Small intestine (tissue), 4 donors: ENCODE measurements around the gene METTL17. TPM values are rescaled to one million over a fixed set of nuclear protein-coding genes. Genes with fewer than 3 reads are reported as not detected.

Experiments used
- polyA plus RNA-seq, 4 donors: library from polyadenylated mRNA; stranded (reverse) in 3 of 4; unstranded in 1 of 4; fragments of 200-250 nt in 3 of 4; fragments of 120-200 nt in 1 of 4; gene quantifications; one replicate each; pipeline versions ENCODE4 v1.2.1 to v1.2.3, GENCODE V29; 2013
- donor health status: healthy with polysubstance abuse.
- donor health status: Bipolar disorder and iron deficiency.
- donor health status: healthy.

The METTL17 gene
- polyA plus RNA-seq, 4 donors = 68.5 to 119 (median 77.5) TPM

Other genes starting within 250 kb of the METTL17 start
- gene EDDM3A, start 244.1 kb upstream of the METTL17 start, polyA plus RNA-seq = not detected
- not detected for gene EDDM3B, start 221.6 kb upstream of the METTL17 start, polyA plus RNA-seq
- 10 to 100 TPM in 2 of 4 donors, 1 to 10 TPM in 2; 3.1 to 20.0 (median 10.3) TPM for gene RNASE6, start 208.7 kb upstream of the METTL17 start, polyA plus RNA-seq
- 100 to 1,000 TPM in 1 of 4 donors, 10 to 100 TPM in 3; 51.3 to 229 (median 84.7) TPM for gene RNASE1, start 187.1 kb upstream of the METTL17 start, polyA plus RNA-seq
- gene RNASE3, start 98.6 kb upstream of the METTL17 start, polyA plus RNA-seq = under 1 TPM in 2 of 4 donors, not detected in 2; 0.09 to 0.12 TPM
- 1 to 10 TPM in 1 of 4 donors, under 1 TPM in 1, not detected in 2; 0.92 to 3.4 TPM for gene RNASE2, start 34.5 kb upstream of the METTL17 start, polyA plus RNA-seq
- gene SLC39A2, start 9.3 kb downstream of the METTL17 start, polyA plus RNA-seq = under 1 TPM in 3 of 4 donors, not detected in 1; 0.04 to 0.67 (median 0.16) TPM
- gene NDRG2, start 35.1 kb downstream of the METTL17 start, polyA plus RNA-seq = 100 to 1,000 TPM in 1 of 4 donors, 10 to 100 TPM in 3; 44.5 to 129 (median 71.4) TPM
- gene TPPP2, start 40.2 kb downstream of the METTL17 start, polyA plus RNA-seq = under 1 TPM in 2 of 4 donors, not detected in 2; 0.10 to 0.34 TPM
- gene RNASE13, start 44.8 kb downstream of the METTL17 start, polyA plus RNA-seq = under 1 TPM in 1 of 4 donors, not detected in 3; 0.04 TPM
- gene RNASE7, start 52.4 kb downstream of the METTL17 start, polyA plus RNA-seq = under 1 TPM in 1 of 4 donors, not detected in 3; 0.04 TPM
- not detected for gene RNASE8, start 67.8 kb downstream of the METTL17 start, polyA plus RNA-seq
- gene ARHGEF40, start 80.3 kb downstream of the METTL17 start, polyA plus RNA-seq = 10 to 100 TPM in 2 of 4 donors, 1 to 10 TPM in 2; 2.2 to 26.1 (median 7.2) TPM
- 10 to 100 TPM; 42.4 to 69.8 (median 59.6) TPM for gene ZNF219, start 108.7 kb downstream of the METTL17 start, polyA plus RNA-seq
- 100 to 1,000 TPM in 2 of 4 donors, 10 to 100 TPM in 2; 57.9 to 245 (median 101) TPM for gene TMEM253, start 111.1 kb downstream of the METTL17 start, polyA plus RNA-seq
- gene OR5AU1, start 166.1 kb downstream of the METTL17 start, polyA plus RNA-seq = not detected